Fibroblast of skin of right quadriceps (primary cell): Measurements from ENCODE around the gene CAPN8.
"Not testable (repeated sequence)": the region's sequence is repeated elsewhere in the genome, so short reads cannot be mapped to it uniquely, and the experiment has no call there.

Source experiments
- DNase-seq: peaks from one replicate; pipeline ENCODE4 v3.0.0-alpha.2; 2013

Gene CAPN8

DNA sequence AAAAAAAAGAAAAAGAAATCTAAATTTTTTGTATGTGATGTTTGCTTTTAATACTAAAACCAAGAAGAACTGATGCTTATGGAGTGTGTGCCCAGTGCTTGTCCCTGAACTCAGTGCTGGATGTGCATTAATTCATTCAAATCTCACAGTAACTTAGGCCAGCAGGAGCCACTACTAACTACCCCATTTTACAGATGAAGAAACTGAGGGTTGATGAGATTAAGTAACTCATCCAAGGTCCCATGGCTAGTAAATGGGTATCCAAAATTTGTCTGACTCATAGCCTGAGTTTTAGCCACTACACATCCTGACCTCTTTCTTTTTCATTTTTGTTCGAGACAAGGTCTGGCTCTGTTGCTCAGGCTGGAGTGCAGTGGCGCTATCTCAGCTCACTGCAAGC, 144.4 kb downstream of the CAPN8 start:
- no peak for DNase-seq

DNA sequence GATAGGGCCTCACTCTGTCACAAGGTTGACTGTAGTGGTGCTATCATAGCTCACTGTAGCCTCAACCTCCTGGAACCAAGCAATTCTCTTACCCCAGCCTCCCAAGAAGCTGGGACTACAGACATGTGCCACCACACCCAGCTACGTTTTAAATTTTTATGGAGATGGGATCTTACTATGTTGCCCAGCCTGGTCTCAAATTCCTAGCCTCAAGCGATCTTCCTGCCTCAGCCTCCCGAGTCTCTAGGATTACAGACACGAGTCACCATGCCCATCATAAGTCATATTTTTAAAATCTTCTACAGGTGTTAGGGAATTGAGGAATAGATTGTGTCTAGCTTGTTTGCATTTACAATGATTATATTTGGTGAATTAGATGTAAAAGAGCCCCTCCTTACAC, 145.3 kb downstream of the CAPN8 start:
- DNase-seq: no peak

DNA sequence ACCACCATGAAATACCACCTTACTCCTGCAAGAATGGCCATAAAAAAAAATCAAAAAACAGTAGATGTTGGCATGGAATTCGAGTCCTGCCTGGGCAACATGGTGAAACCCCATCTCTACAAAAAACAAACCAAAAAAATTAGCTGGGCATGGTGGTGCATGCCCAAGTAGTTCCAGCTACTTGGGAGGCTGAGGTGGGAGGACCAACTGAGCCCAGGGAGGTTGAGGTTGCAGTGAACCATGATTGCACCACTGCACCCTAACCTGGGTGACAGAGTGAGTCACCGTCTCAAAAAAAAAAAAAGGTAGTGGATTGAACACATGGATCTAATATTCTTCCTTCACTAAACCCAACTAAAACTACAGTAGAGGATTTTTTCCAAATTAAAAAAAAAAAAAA, 146.4 kb downstream of the CAPN8 start:
- DNase-seq: no peak

DNA sequence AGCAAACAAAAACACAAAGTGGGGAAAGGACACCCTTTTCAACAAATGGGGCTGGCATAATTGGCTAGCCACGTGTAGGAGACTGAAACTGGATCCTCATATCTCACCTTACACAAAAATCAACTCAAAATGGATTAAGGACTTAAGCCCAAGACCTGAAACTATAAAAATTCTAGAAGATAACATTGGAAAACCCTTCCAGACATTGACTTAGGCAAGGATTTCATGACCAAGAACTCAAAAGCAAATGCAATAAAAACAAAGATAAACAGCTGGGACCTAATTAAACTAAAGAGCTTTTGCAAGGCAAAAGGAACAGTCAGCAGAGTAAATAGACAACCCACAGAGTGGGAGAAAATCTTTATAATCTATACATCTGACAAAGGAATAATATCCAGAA, 146.9 kb downstream of the CAPN8 start:
- DNase-seq: not testable (repeated sequence)

DNA sequence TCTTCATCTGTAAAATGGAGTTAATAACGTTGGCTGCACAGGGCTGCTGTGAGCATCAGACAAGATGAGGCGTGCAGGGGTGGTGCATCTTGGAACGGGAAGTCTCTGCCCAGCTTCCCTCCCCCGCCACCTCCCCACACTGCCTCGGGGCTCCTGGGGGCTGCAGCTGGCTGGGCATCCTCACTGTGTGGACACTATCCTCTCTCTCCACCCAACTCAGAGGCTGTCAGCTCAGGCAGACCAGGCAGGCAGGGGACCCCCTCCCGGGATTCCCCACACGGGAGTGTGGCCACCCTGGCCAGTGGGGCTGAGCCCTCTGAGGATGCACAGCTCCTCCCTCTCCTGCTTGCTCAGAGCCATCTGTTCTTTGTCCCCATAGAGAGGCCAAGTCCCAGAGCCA, 149.6 kb downstream of the CAPN8 start:
- DNase-seq: no peak

DNA sequence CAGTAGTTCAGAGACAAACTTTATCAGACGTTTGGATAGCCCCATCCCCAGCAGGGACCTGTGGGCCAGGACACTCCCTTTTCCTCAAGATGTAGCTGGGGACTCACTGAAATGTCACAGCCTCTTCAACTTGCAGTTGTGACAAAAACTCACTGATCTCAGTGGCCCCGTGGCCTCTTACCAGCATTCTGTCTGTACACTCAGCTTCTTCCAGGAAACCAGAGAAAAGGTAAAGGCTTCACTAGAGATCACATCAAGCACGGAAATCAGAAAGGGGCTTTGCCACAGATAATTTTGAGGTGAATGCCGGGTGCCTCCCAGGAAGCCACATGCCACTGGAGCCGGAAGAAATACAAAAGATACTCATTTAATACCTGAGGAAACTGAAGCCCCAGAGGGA, 150.1 kb downstream of the CAPN8 start:
- DNase-seq: no peak

DNA sequence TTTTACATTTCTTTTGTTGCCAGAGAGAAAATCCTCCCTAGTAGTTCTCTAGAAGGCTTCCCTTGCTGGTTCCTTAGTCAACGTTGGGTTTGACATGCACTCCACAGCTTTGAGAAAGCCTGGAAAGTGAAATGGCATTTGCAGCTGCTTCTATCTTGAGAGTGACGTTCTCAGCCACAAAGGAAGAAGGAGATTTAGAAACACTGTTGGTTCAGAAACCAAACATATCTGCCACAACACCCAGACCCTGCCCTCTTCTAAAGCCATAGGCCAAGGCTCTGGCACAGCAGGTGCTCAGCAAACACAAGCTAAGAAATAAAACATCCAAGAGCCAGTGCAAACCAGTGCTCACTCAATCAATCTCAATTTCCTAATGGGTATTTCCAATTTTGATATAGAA, 150.9 kb downstream of the CAPN8 start:
- DNase-seq: no peak

DNA sequence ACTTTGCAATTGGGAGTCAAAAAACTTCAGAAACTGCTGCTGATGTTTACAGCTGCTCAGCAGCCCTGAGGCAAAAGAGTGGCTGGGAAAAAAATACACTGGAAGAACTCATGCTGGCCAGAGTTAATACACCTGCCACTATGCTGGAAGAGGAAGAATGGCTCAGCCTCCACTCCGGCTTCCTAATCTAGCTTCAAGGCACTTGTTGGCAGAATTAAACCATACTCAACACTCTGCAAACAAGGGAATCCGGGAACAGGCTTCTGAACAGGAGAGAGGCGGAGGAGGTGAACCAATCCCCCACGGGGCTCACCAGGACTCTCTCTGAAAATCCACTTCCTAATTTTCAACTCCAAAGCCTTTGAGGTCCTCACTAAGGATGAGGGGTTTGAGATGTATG, 152.2 kb downstream of the CAPN8 start:
- DNase-seq: no peak

DNA sequence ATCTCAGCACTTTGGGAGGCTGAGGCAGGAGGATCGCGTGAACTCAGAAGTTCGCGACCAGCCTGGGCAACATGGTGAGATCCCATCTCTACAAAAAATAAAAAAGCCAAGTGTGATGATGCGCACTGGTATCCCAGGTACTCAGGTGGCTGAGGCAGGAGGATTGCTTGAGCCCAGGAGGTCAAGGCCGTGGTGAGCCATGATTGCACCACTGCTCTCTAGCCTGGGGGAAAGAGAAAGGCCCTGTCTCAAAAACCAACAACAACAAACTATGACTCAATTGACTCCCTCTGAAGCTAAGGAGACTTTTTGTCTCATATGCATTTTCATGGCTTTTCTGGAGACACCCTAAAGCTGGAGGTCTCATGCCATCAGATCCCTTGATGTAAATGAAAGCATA, 153.4 kb downstream of the CAPN8 start:
- DNase-seq: no peak

DNA sequence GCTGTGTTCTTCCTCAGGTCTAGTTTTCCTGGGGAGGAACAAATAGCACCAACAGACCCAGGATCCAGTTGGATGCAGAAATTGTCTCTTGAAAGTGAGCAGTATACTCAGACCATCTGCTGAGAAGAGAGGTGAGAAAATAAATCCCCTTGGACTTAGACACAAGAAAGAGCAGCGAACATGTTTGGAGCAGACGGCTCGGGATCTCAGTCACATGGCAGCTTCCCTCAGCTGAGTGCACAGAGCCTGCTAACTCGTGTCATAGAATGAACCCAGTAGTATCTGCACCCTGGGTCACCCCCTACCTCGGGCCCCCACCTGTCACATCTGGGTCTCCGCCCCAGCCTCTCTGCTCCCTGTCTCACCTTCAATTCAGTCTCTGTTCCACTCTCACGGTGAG, 156.7 kb downstream of the CAPN8 start:
- DNase-seq: no peak

DNA sequence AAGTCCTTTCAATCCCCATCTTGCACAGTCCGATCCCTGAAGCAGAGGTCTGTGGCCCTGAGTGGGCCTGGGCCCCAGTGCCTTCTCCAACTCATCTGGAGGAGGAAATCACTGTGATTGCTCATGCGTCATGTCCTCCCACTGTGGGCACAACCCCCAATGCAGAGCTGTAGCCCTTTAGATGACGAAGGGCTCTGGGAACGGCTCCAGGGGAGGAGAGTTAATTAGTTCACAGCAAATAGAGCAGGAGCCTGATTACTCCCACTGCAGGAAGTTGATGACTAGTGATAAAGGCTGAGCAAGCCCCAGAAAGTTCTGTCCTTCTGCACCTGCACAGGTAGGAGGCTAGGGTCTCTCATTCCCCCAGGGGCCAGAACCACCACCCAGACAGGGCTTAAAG, 160.8 kb downstream of the CAPN8 start:
- DNase-seq: peak; percentile 95

DNA sequence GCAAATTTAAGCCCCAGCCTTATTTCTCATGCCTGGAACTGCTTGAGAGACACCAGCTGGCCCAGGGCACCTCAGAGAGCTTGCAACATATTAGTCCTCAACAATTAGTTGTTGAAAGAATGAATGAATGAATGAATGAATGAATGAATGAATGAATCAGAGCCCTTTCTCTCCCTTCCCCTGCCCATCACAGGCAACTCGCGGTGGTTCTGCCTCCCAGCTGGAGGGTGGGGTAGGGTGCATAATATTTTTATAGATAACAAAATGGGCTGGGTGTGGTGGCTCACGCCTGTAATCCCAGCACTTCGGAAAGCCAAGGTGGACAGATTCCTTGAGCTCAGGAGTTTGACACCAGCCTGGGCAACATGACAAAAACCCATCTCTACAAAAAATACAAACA, 162.2 kb downstream of the CAPN8 start:
- DNase-seq: no peak

DNA sequence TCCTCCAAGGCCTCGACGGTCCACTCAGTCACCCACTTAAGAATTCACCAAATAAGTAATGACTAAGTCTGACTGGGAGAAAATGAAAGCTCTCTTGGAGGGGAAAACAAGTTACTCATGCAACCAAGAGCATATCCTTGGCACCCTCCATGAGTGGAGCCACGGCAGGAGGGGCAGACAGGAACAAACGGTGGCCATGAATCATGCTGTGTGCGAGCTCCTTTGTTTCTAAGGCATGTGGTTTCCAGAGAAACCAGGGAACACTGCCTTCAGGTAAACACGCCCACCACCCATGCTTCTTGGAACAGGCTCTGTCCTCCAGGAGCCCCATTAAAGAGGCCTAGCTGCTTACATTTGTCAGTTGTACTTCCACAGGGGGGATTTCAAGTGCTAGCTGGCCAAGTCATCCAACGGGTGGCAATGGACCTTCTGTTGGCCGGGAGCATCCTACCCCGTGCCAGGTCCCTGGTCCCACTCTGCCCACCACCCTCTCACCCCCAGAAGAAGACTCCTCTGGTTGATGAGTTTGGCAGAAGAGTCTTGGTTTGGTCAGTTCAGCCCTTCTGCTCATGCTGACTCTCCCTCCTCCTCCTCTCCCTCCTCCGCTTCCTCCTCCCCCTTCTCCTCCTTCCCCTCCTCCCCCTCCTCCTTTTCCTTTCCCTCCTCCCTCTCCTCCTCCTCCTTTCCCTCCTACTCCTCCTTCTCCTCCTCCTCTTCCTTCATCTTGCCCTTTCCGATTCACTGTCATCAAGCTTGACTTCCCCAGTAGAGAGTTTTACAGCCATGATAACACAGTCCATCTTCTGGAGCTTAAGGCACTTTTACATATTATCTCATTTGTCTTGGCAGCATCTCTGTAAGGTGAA, 164.7 kb downstream of the CAPN8 start:
- DNase-seq: peak; percentile 91

DNA sequence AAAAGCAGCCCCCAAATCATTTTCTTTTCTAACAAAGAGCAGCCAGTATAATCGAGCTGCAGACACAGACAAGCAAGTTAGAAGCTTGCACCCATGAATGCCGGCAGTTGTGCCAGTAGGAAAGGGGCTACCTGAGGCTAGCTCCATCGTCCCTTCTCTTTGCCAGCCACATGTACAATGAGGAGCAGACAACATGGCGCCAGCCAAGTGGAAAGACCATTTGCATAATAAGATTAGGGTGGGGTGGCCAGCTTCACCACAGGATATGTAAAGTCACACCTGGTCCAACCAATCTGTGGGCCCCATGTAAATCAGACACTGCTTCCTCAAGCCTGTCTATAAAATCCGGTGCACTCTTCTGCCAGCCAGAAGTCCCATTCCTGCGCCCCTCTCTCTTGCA, 168.6 kb downstream of the CAPN8 start:
- DNase-seq: no peak

DNA sequence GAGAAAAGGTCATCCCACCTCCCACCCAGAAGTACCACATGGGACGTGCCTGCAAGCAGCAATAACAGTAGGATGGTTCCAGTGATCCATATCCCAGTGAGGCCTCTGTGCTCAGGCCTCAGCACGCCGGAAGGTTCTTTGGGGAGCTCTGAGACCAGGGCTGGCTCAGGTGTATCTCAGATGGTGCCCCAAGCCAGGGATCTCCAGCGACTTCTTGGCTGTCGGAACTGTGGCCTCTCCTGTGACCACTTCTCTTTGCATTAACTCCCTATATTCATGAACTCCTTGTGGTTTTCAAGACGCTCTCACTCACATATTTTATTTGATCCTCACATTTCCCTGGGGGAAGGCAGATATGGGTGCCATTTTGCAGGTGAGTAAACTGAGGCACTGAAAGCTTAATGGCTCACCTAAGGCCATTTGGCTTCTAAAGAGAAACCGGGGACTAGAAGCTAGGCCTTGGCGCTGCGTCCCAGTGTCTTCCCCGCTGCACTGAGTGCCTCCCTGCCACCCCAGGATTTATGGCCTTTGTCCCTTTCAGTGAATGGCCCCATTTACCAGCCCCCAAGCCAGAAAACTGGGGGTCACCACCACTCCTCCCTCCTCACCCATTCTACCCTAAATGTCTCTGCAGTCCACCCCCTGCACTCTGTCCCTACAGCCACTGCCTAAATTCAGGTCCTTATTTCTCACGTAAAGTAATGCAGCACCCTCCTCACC, 170.4 kb downstream of the CAPN8 start:
- no peak for DNase-seq

DNA sequence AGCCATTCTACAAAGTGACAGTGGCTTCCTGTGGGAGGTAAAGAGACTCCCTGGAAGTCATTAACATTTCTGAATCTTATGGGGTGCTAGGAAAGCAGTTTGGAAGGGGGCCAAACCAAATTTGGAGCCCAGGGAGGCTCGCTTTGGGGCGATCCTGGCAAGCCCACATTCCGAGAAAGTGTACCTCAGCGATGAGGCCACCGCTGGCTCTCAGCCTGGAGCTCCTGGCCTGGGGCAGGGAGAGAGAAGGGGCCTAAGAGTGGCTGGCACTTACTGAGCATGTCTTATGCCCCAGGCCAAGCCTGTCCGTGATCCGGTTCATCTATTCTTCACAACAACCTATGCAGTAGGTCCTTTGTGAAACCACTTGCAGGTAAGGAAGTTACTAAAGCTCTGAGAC, 173.5 kb downstream of the CAPN8 start:
- DNase-seq: peak; percentile 46
